H9 (cell line): ENCODE measurements around the gene ENHO. TPM values are rescaled to one million over a fixed set of nuclear protein-coding genes. Genes with fewer than 3 reads are reported as not detected.

ENCODE experiments used
- DNase-seq: peaks from one replicate; pipeline ENCODE4 v3.0.0-alpha.2; 2017
- H2AFZ ChIP-seq: one replicate; pipeline ENCODE4 v1.6.1; 2013; ENCODE audit warnings: mild to moderate bottlenecking, low read length, control low read depth, moderate library complexity
- H2AK5ac ChIP-seq: 2 replicates; pipeline ENCODE4 v1.6.1; 2013; ENCODE audit warnings: low read length, control low read depth, mixed read lengths; ENCODE audit not compliant: insufficient read length
- H2BK120ac ChIP-seq: one replicate; pipeline ENCODE4 v1.6.1; 2013; ENCODE audit warnings: low read depth, mild to moderate bottlenecking, low read length, control low read depth, inconsistent platforms; ENCODE audit not compliant: poor library complexity, severe bottlenecking
- H2BK12ac ChIP-seq: 2 replicates; pipeline ENCODE4 v1.6.1; 2013; ENCODE audit warnings: low read length, control low read depth, mixed read lengths, low read depth; ENCODE audit not compliant: insufficient read length
- H2BK15ac ChIP-seq: 2 replicates; pipeline ENCODE4 v1.6.1; 2013; ENCODE audit warnings: low read depth, low read length, control low read depth
- H2BK20ac ChIP-seq: one replicate; pipeline ENCODE4 v1.6.1; 2013; ENCODE audit warnings: low read depth, mild to moderate bottlenecking, low read length, control low read depth, inconsistent platforms; ENCODE audit not compliant: poor library complexity, severe bottlenecking
- H2BK5ac ChIP-seq: 2 replicates; pipeline ENCODE4 v1.6.1; 2013; ENCODE audit warnings: low read length, control low read depth, mixed read lengths; ENCODE audit not compliant: insufficient read length
- H3K14ac ChIP-seq: 2 replicates; pipeline ENCODE4 v1.6.1; 2013; ENCODE audit warnings: low read length, control low read depth; ENCODE audit not compliant: insufficient read depth
- H3K18ac ChIP-seq: 2 replicates; pipeline ENCODE4 v1.6.1; 2013; ENCODE audit warnings: low read depth, mild to moderate bottlenecking, mixed read lengths, low read length, control low read depth; ENCODE audit not compliant: insufficient read length
- H3K23ac ChIP-seq: 2 replicates; pipeline ENCODE4 v1.6.1; 2013; ENCODE audit warnings: low read length, control low read depth, mixed read lengths, low read depth; ENCODE audit not compliant: insufficient read length
- H3K23me2 ChIP-seq: 2 replicates; pipeline ENCODE4 v1.6.1; 2013; ENCODE audit warnings: low read depth, mild to moderate bottlenecking, mixed read lengths, low read length, control low read depth; ENCODE audit not compliant: insufficient read length, poor library complexity, severe bottlenecking
- H3K27ac ChIP-seq: 2 replicates; pipeline ENCODE4 v1.5.1; 2013; ENCODE audit warnings: low read length, control low read depth, mixed read lengths, low read depth; ENCODE audit not compliant: insufficient read length
- H3K27me3 ChIP-seq: 2 replicates; pipeline ENCODE4 v1.6.1; 2013; ENCODE audit warnings: low read length, control low read depth, inconsistent platforms; ENCODE audit not compliant: insufficient read depth
- H3K4ac ChIP-seq: 2 replicates; pipeline ENCODE4 v1.6.1; 2013; ENCODE audit warnings: low read depth, mild to moderate bottlenecking, control low read depth, inconsistent platforms, low read length, moderate library complexity
- H3K4me1 ChIP-seq: 2 replicates; pipeline ENCODE4 v1.6.1; 2013; ENCODE audit warnings: low read length, control low read depth, inconsistent platforms; ENCODE audit not compliant: insufficient read depth
- H3K4me2 ChIP-seq: 2 replicates; pipeline ENCODE4 v1.6.1; 2013; ENCODE audit warnings: low read length, control low read depth, mixed read lengths; ENCODE audit not compliant: insufficient read length, insufficient read depth
- H3K56ac ChIP-seq: 2 replicates; pipeline ENCODE4 v1.6.1; 2013; ENCODE audit warnings: low read depth, mild to moderate bottlenecking, mixed read lengths, low read length, control low read depth; ENCODE audit not compliant: insufficient read length
- H3K79me1 ChIP-seq: 2 replicates; pipeline ENCODE4 v1.6.1; 2013; ENCODE audit warnings: low read depth, mild to moderate bottlenecking, moderate library complexity, low read length, control low read depth, inconsistent platforms; ENCODE audit not compliant: insufficient read depth, poor library complexity, severe bottlenecking
- H3K79me2 ChIP-seq: 2 replicates; pipeline ENCODE4 v1.6.1; 2013; ENCODE audit warnings: low read length, control low read depth, inconsistent platforms; ENCODE audit not compliant: insufficient read depth
- H3K9ac ChIP-seq: 2 replicates; pipeline ENCODE4 v1.6.1; 2013; ENCODE audit warnings: low read length, control low read depth, mixed read lengths; ENCODE audit not compliant: insufficient read length; ENCODE audit errors: extremely low read depth
- H3K9me3 ChIP-seq: one replicate; pipeline ENCODE4 v1.6.1; 2013; ENCODE audit warnings: low read depth, low read length, inconsistent platforms; ENCODE audit not compliant: control insufficient read depth
- H3T11ph ChIP-seq: one replicate; pipeline ENCODE4 v1.6.1; 2013; ENCODE audit warnings: mild to moderate bottlenecking, low read length, control low read depth, inconsistent platforms
- H4K20me1 ChIP-seq: one replicate; pipeline ENCODE4 v1.6.1; 2013; ENCODE audit not compliant: control insufficient read depth, insufficient read length, insufficient read depth
- H4K5ac ChIP-seq: 2 replicates; pipeline ENCODE4 v1.6.1; 2013; ENCODE audit warnings: low read depth, mild to moderate bottlenecking, mixed read lengths, low read length, control low read depth; ENCODE audit not compliant: insufficient read length
- H4K8ac ChIP-seq: replicated peaks from 2 replicates; pipeline ENCODE4 v1.6.1; 2013; ENCODE audit warnings: low read length, control low read depth, mixed read lengths, low read depth; ENCODE audit not compliant: insufficient read length
- H4K91ac ChIP-seq: 2 replicates; pipeline ENCODE4 v1.6.1; 2013; ENCODE audit warnings: low read depth, mild to moderate bottlenecking, moderate library complexity, mixed read lengths, low read length, control low read depth; ENCODE audit not compliant: insufficient read length
- H3K27ac Mint-ChIP-seq, 3 experiments: 2 replicates in 2 of 3; 3 replicates in 1 of 3; pipeline ENCODE4 v1.8.0; 2020 to 2021; ENCODE audit warnings: mixed read lengths in 3 of 3, mild to moderate bottlenecking in 1 of 3, moderate library complexity in 1 of 3
- H3K27me3 Mint-ChIP-seq: 2 replicates; pipeline ENCODE4 v1.8.0; 2021; ENCODE audit warnings: low read depth, mild to moderate bottlenecking, moderate library complexity, mixed read lengths
- H3K36me3 Mint-ChIP-seq, 3 experiments: 2 replicates in 2 of 3; 3 replicates in 1 of 3; pipeline ENCODE4 v1.8.0; 2020 to 2021; ENCODE audit warnings: low read depth in 3 of 3, mixed read lengths in 3 of 3; ENCODE audit not compliant: insufficient read depth in 1 of 3
- H3K4me1 Mint-ChIP-seq, 2 experiments: 2 replicates each; pipeline ENCODE4 v1.8.0; 2020; ENCODE audit warnings: mixed read lengths in 2 of 2
- H3K4me3 Mint-ChIP-seq, 2 experiments: 2 replicates in 1 of 2; 3 replicates in 1 of 2; pipeline ENCODE4 v1.8.0; 2020 to 2021; ENCODE audit warnings: mild to moderate bottlenecking in 2 of 2, mixed read lengths in 2 of 2, moderate library complexity in 1 of 2
- H3K9me3 Mint-ChIP-seq, 2 experiments: 2 replicates in 1 of 2; 3 replicates in 1 of 2; pipeline ENCODE4 v1.8.0; 2020; ENCODE audit warnings: mild to moderate bottlenecking in 2 of 2, mixed read lengths in 2 of 2, moderate library complexity in 1 of 2
- CTCF ChIP-seq: fragments of 200-600 bp; sonication (generic); conservative IDR thresholded peaks from 3 replicates; pipeline ENCODE4 v1.8.0; 2021; ENCODE audit warnings: antibody characterized with exemption, mild to moderate bottlenecking
- WGBS: extraction: QIAGEN DNeasy Blood & Tissue Kit; methylation state at CpG from one replicate; pipeline ENCODE4 v1.1.7; 2013; ENCODE audit warnings: missing lambda C conversion rate, low lambda C conversion rate, mixed read lengths; ENCODE audit not compliant: insufficient read length; ENCODE audit errors: extremely low coverage; 5-methylcytosine and 5-hydroxymethylcytosine counted together
- total RNA-seq: library from RNA; stranded (reverse); gene quantifications from 2 replicates; pipeline ENCODE4 v1.2.1, GENCODE V29; 2021

ENHO gene
- total RNA-seq, 1 experiment from 2014 or later, result 14.5 TPM

- no peak overlapping the region for H3K27ac ChIP-seq
- DNase-seq, result no peak
- no peak overlapping the region for H2BK120ac ChIP-seq
- H3K9ac ChIP-seq, result no peak overlapping the region
- no peak for TF ChIP-seq CTCF
- Mint-ChIP-seq H3K27me3 (peaks cover 9% of the 10 kb centered on the region), H3K36me3 (no peaks in the 10 kb centered on the region), H3K4me3 (no peak overlapping the region), H3K27ac (no peak overlapping the region; a peak in 1 of 7 replicates), H3K4me1 (peaks cover 17 to 31% of the 10 kb centered on the region in 2 experiments), H3K9me3 (no peaks in the 10 kb centered on the region; a peak in 1 of 5 replicates)
- no peaks in the 10 kb centered on the region for H3K79me2 ChIP-seq
- H4K20me1 ChIP-seq, result no peaks in the 10 kb centered on the region
- no peak overlapping the region for H3K4ac ChIP-seq
- H3T11ph ChIP-seq, result no peak overlapping the region
- no peak overlapping the region for H2BK15ac ChIP-seq
- no peak overlapping the region for H2BK5ac ChIP-seq
- no peak overlapping the region for H3K14ac ChIP-seq
- H3K4me2 ChIP-seq, result no peak overlapping the region
- no peak overlapping the region for H2BK12ac ChIP-seq
- no peak overlapping the region for H4K91ac ChIP-seq
- H3K18ac ChIP-seq, result no peak overlapping the region
- H3K9me3 ChIP-seq, result no peaks in the 10 kb centered on the region
- no peak overlapping the region for H4K8ac ChIP-seq
- H4K5ac ChIP-seq, result no peak overlapping the region
- H2AFZ ChIP-seq, result no peak overlapping the region
- no peak overlapping the region for H2AK5ac ChIP-seq
- H3K56ac ChIP-seq, result no peak overlapping the region
- H3K4me1 ChIP-seq, result peaks cover 5% of the 10 kb centered on the region; the same call in 1 of the 2 replicates
- no peak overlapping the region for H2BK20ac ChIP-seq
- no peaks in the 10 kb centered on the region for H3K23me2 ChIP-seq
- no peaks in the 10 kb centered on the region for H3K27me3 ChIP-seq
- no peaks in the 10 kb centered on the region for H3K79me1 ChIP-seq
- no peak overlapping the region for H3K23ac ChIP-seq
- WGBS, result no CpG with 5 or more reads among the region's 13 CpGs
Measured at GRCh38 chr9:34552606-34552981, 29.8 kb upstream of the ENHO start.
